Sigmoid colon (tissue), 4 donors: Measurements from ENCODE around the gene AP5B1.

Source experiments
- POLR2AphosphoS5 ChIP-seq, 4 donors: sonication (generic); formaldehyde crosslinking; IDR thresholded peaks; one replicate each; pipeline ENCODE4 v1.6.1; 2017; ENCODE audit warnings: antibody characterized with exemption in 4 of 4
- TF ChIP-seq, protein P1 (sequence below), 4 experiments: fragments of 450-650 bp in 3 of 4; fragments of 200-600 bp in 1 of 4; IDR thresholded peaks; one replicate each; pipeline ENCODE4 v1.5.1; 2016 to 2019; ENCODE audit warnings: antibody characterized with exemption in 4 of 4, mild to moderate bottlenecking in 3 of 4, moderate library complexity in 2 of 4

DNA sequence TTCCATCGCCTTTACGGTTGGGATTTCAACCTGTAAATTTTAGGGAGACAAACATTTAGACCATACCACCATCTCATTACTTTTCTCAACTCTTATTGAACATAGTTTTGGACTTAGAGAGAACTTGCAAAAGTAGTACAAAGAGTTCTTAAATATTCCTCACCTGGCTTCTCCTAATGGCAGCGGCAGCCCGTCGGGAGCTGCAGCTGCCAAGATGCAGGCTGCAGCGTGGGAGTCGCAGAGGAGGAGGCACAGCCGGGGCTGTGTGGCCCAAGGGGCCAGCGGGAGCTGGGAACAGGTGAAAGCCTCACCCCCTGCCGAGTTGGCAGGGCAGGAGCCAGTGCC is 37.1 kb downstream of the AP5B1 start:
- TF ChIP-seq, protein P1, sequence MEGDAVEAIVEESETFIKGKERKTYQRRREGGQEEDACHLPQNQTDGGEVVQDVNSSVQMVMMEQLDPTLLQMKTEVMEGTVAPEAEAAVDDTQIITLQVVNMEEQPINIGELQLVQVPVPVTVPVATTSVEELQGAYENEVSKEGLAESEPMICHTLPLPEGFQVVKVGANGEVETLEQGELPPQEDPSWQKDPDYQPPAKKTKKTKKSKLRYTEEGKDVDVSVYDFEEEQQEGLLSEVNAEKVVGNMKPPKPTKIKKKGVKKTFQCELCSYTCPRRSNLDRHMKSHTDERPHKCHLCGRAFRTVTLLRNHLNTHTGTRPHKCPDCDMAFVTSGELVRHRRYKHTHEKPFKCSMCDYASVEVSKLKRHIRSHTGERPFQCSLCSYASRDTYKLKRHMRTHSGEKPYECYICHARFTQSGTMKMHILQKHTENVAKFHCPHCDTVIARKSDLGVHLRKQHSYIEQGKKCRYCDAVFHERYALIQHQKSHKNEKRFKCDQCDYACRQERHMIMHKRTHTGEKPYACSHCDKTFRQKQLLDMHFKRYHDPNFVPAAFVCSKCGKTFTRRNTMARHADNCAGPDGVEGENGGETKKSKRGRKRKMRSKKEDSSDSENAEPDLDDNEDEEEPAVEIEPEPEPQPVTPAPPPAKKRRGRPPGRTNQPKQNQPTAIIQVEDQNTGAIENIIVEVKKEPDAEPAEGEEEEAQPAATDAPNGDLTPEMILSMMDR (IDR thresholded peaks at IDR 0.05) = no peak
- no peak for TF ChIP-seq POLR2AphosphoS5 (IDR thresholded peaks at IDR 0.05)
